Panc1 (cell line): ENCODE measurements around the gene PCTP. TPM values are rescaled to one million over a fixed set of nuclear protein-coding genes. Genes with fewer than 3 reads are reported as not detected.
A peak's percentile ranks its signal among the peaks of the same experiment; 100 is the strongest.

Experiments used
- ATAC-seq: fragments of 200-7000 bp; cut with Tn5 transposase; 2 replicates; pipeline ENCODE4 v1.9.1; 2020; ENCODE audit warnings: mild to moderate bottlenecking, moderate library complexity
- BruUV-seq: library from RNA; stranded (reverse); fragments of 400-500 nt; replicated peaks from 2 replicates; lab custom pipeline; 2021; lab: Mats Ljungman, UMichigan
- CTCF ChIA-PET: fragments of 300-600 bp; sonication (Branson Sonifier 250); formaldehyde crosslinking; loops from one replicate; lab custom pipeline; 2022; ENCODE audit warnings: antibody characterized with exemption; lab: Charles Lee
- POLR2A ChIA-PET: fragments of 300-600 bp; sonication (Branson Sonifier 250); formaldehyde crosslinking; loops from one replicate; lab custom pipeline; 2022; ENCODE audit warnings: antibody characterized with exemption; lab: Charles Lee
- DNase-seq: peaks from one replicate; pipeline ENCODE4 v3.0.0-alpha.2; 2010; ENCODE audit warnings: low read depth, low spot score
- H3K27ac ChIP-seq: 2 replicates; pipeline ENCODE4 v1.5.1; 2011; ENCODE audit warnings: mild to moderate bottlenecking, low read length, inconsistent platforms
- H3K27me3 ChIP-seq: fragments of 200-500 bp; sonication (Bioruptor generic); 2 replicates; pipeline ENCODE4 v1.6.0; 2014; ENCODE audit warnings: low read length, inconsistent platforms; ENCODE audit not compliant: control insufficient read depth, insufficient read depth
- H3K36me3 ChIP-seq: fragments of 200-500 bp; sonication (Bioruptor generic); 2 replicates; pipeline ENCODE4 v1.5.1; 2014; ENCODE audit warnings: inconsistent platforms, mild to moderate bottlenecking, low read length, moderate library complexity; ENCODE audit not compliant: control insufficient read depth, insufficient read depth
- H3K4me1 ChIP-seq: 2 replicates; pipeline ENCODE4 v1.5.1; 2011; ENCODE audit warnings: inconsistent platforms, mild to moderate bottlenecking, low read length, moderate library complexity; ENCODE audit not compliant: control insufficient read depth, insufficient read depth
- H3K4me3 ChIP-seq, 2 experiments: 2 replicates each; pipeline ENCODE4 v1.5.1; 2011 to 2012; ENCODE audit warnings: low read depth in 2 of 2, low read length in 2 of 2, mild to moderate bottlenecking in 2 of 2, inconsistent platforms in 1 of 2, moderate library complexity in 1 of 2
- H3K9me3 ChIP-seq: fragments of 200-500 bp; sonication (Bioruptor generic); 2 replicates; pipeline ENCODE4 v1.5.1; 2014; ENCODE audit warnings: low read depth, mild to moderate bottlenecking, inconsistent platforms, low read length, moderate library complexity; ENCODE audit not compliant: control insufficient read depth, insufficient read depth
- CTCF ChIP-seq: fragments of 450-650 bp; IDR thresholded peaks from 2 replicates; pipeline ENCODE4 v1.5.1; 2017; ENCODE audit warnings: mild to moderate bottlenecking
- POLR2AphosphoS5 ChIP-seq: IDR thresholded peaks from 2 replicates; pipeline ENCODE4 v1.6.1; 2012; ENCODE audit warnings: mild to moderate bottlenecking, low read depth, low read length, moderate library complexity
- SIN3A ChIP-seq: IDR thresholded peaks from 2 replicates; pipeline ENCODE4 v1.6.1; 2012; ENCODE audit warnings: low read depth, mild to moderate bottlenecking, low read length, moderate library complexity, borderline replicate concordance; ENCODE audit not compliant: insufficient read depth
- TCF7L2 ChIP-seq: IDR thresholded peaks from 2 replicates; pipeline ENCODE4 v1.6.1; 2011; ENCODE audit warnings: mild to moderate bottlenecking, low read depth, low read length, inconsistent platforms
- in situ Hi-C: cut with HindIII; loops from 2 replicates; pipeline ENCODE4 v1.10.0; 2016; ENCODE audit warnings: low sequenced_read_pairs, low pct_unique_long_range_greater_than_20kb
- intact Hi-C: fragments of 100-400 bp; cut with micrococcal nuclease; formaldehyde crosslinking; loops from one replicate; pipeline ENCODE4 v1.10.0; 2022; ENCODE audit not compliant: unreplicated experiment
- total RNA-seq: library from RNA; stranded (reverse); gene quantifications from one replicate; pipeline ENCODE4 v1.2.1, GENCODE V29; 2021; ENCODE audit not compliant: unreplicated experiment
- TF ChIP-seq, protein P1 (sequence below), 2 experiments: IDR thresholded peaks; 2 replicates each; pipeline ENCODE4 v1.6.1; 2011 to 2012; ENCODE audit warnings: low read depth in 2 of 2, control low read depth in 1 of 2, low read length in 1 of 2, mild to moderate bottlenecking in 1 of 2, moderate library complexity in 1 of 2; ENCODE audit not compliant: insufficient read depth in 1 of 2

The PCTP gene
- total RNA-seq, 1 experiment from 2014 or later, result 23.7 TPM

GRCh38 chr17:55742272-55743102 lies 8.4 kb upstream of the PCTP start:
- Histone ChIP-seq H3K27me3 (no peaks in the 10 kb centered on the region), H3K4me3 (peak overlapping the region; percentile 3 to 12; a peak in 1 of 4 replicates), H3K9me3 (no peaks in the 10 kb centered on the region), H3K27ac (peak overlapping the region; percentile 35; the same call in 1 of the 2 replicates), H3K4me1 (peaks cover 7% of the 10 kb centered on the region), H3K36me3 (no peaks in the 10 kb centered on the region)
- DNase-seq, result no peak
- CTCF ChIA-PET, result interaction anchor here (0.9 kb wide), 1 partner anchor 28 kb away, joined by 3 read pairs; no protein-coding TSS in a partner anchor
- TF ChIP-seq, protein P1, sequence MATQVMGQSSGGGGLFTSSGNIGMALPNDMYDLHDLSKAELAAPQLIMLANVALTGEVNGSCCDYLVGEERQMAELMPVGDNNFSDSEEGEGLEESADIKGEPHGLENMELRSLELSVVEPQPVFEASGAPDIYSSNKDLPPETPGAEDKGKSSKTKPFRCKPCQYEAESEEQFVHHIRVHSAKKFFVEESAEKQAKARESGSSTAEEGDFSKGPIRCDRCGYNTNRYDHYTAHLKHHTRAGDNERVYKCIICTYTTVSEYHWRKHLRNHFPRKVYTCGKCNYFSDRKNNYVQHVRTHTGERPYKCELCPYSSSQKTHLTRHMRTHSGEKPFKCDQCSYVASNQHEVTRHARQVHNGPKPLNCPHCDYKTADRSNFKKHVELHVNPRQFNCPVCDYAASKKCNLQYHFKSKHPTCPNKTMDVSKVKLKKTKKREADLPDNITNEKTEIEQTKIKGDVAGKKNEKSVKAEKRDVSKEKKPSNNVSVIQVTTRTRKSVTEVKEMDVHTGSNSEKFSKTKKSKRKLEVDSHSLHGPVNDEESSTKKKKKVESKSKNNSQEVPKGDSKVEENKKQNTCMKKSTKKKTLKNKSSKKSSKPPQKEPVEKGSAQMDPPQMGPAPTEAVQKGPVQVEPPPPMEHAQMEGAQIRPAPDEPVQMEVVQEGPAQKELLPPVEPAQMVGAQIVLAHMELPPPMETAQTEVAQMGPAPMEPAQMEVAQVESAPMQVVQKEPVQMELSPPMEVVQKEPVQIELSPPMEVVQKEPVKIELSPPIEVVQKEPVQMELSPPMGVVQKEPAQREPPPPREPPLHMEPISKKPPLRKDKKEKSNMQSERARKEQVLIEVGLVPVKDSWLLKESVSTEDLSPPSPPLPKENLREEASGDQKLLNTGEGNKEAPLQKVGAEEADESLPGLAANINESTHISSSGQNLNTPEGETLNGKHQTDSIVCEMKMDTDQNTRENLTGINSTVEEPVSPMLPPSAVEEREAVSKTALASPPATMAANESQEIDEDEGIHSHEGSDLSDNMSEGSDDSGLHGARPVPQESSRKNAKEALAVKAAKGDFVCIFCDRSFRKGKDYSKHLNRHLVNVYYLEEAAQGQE (IDR thresholded peaks at IDR 0.05; ENCODE audit: insufficient read depth in 1 of 2, low read depth in 2 of 2, low read length in 1 of 2), result no peak
- TF ChIP-seq POLR2AphosphoS5 (no peak), SIN3A (no peak)
- intact Hi-C loops (no loop called here), in situ Hi-C loops (no loop called here)
- BruUV-seq, result no TSS peak
- POLR2A ChIA-PET, result interaction anchor here (0.6 kb wide), 2 partner anchors 30 to 750 kb away, joined by 4 read pairs; no protein-coding TSS in a partner anchor
- peak; percentile 77 for ATAC-seq

DNA sequence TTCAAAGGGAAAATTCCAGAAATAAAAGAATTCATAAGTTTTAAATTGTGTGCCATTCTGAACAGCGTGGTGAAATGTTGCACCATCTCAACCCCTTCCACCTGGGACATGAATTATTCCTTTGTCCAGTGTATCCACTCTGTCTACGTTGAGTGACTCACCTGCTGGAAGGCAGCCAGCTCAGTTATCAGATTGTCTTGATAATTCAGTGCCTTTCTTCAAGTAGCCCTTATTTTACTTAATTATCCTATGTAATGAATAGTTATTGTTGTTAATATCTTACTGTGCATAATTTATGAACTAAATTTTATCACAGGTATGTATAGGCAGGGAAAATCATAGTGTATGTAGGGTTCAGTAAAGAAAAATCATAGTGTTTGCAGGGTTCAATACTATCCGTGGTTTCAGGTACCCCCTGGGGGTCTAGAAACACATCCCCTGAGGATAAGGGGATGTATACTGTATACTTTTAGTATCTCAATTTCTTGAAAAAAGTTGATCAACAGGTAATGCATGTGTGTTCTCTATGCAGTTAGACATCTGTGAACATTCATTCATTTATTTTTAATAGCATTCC lies 7.7 kb upstream of the PCTP start:
- intact Hi-C loops, result no loop called here
- POLR2A ChIA-PET, result interaction anchor here (0.6 kb wide), 1 partner anchor 31 kb away, joined by 4 read pairs; no protein-coding TSS in a partner anchor
- H3K27ac ChIP-seq, result peak overlapping the region; percentile 35; the same call in 1 of the 2 replicates

GRCh38 chr17:55745258-55745657 lies 5.6 kb upstream of the PCTP start:
- intact Hi-C loops, result no loop called here
- no peak overlapping the region for H3K27ac ChIP-seq
- TF ChIP-seq, protein P1 (IDR thresholded peaks at IDR 0.05; ENCODE audit: insufficient read depth in 1 of 2, low read depth in 2 of 2, low read length in 1 of 2), result no peak
- TF ChIP-seq SIN3A (no peak), TCF7L2 (no peak), CTCF (no peak), POLR2AphosphoS5 (no peak)
- ATAC-seq, result no peak
- no TSS peak for BruUV-seq
- in situ Hi-C loops, result no loop called here
- H3K27me3 ChIP-seq, result no peaks in the 10 kb centered on the region
- no peak overlapping the region for H3K4me3 ChIP-seq
- CTCF ChIA-PET, result interaction anchor here (0.6 to 0.7 kb wide), 2 partner anchors 27 to 221 kb away, joined by 3 to 5 read pairs; no protein-coding TSS in a partner anchor
- peaks cover 7% of the 10 kb centered on the region for H3K4me1 ChIP-seq
- POLR2A ChIA-PET, result no interaction called here
- no peaks in the 10 kb centered on the region for H3K36me3 ChIP-seq
- no peak for DNase-seq
- H3K9me3 ChIP-seq, result no peaks in the 10 kb centered on the region

More for the DNA sequence above, 7.7 kb upstream of the PCTP start:
- H3K9me3 ChIP-seq, result no peaks in the 10 kb centered on the region
- no peak for DNase-seq
- peaks cover 7% of the 10 kb centered on the region for H3K4me1 ChIP-seq
- no peaks in the 10 kb centered on the region for H3K27me3 ChIP-seq
- H3K36me3 ChIP-seq, result no peaks in the 10 kb centered on the region
- 0 out of 4 replicates have a peak overlapping the region, but pooled peaks of 1 of the 2 experiments have one; percentile 12 for H3K4me3 ChIP-seq
- in situ Hi-C loops, result no loop called here
- CTCF ChIA-PET, result interaction anchor here (0.9 kb wide), 1 partner anchor 27 kb away, joined by 3 read pairs; no protein-coding TSS in a partner anchor
- no peak for TF ChIP-seq TCF7L2
- BruUV-seq, result no TSS peak
- ATAC-seq, result peak; percentile 78; the same call in 1 of the 2 replicates
